ENCODE measurements around the gene TTC22.

TTC22 gene

DNA sequence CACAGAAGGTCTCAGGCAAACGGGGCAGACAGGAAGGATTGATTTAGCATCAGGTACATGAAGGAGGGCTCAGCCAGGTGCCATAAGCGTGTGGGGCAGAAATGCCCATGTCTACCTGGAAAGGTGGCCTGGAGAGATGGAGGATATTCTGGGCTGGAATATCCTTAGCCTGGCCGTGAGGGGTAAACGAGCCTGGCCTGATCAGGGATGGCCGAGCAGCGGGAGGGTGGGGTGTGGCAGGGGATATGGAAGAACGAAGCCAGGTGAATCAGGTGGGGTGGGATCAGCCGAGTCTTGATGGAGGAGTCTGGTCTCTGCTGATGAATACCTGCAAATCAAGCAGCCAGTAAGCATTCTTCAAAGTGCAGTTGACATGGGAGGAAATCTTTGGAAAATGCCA is 35.5 kb upstream of the TTC22 start:
- no peak for TF ChIP-seq EZH2 (IDR thresholded peaks at IDR 0.05; ENCODE audit: borderline replicate concordance, low read length)
- TF ChIP-seq, protein P1, sequence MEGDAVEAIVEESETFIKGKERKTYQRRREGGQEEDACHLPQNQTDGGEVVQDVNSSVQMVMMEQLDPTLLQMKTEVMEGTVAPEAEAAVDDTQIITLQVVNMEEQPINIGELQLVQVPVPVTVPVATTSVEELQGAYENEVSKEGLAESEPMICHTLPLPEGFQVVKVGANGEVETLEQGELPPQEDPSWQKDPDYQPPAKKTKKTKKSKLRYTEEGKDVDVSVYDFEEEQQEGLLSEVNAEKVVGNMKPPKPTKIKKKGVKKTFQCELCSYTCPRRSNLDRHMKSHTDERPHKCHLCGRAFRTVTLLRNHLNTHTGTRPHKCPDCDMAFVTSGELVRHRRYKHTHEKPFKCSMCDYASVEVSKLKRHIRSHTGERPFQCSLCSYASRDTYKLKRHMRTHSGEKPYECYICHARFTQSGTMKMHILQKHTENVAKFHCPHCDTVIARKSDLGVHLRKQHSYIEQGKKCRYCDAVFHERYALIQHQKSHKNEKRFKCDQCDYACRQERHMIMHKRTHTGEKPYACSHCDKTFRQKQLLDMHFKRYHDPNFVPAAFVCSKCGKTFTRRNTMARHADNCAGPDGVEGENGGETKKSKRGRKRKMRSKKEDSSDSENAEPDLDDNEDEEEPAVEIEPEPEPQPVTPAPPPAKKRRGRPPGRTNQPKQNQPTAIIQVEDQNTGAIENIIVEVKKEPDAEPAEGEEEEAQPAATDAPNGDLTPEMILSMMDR (IDR thresholded peaks at IDR 0.05; ENCODE audit: low read length): no peak
- no peak overlapping the region for H2AFZ ChIP-seq (ENCODE audit: low read length)
- H3K4me1 ChIP-seq (ENCODE audit: insufficient read depth, low read length, severe bottlenecking): no peaks in the 10 kb centered on the region
- H3K9me3 ChIP-seq (ENCODE audit: low read length): no peaks in the 10 kb centered on the region
- no peak overlapping the region for H3K27ac ChIP-seq (ENCODE audit: low read depth, low read length, poor library complexity, severe bottlenecking)
- H3K4me3 ChIP-seq (ENCODE audit: low read depth, low read length, poor library complexity, severe bottlenecking): no peak overlapping the region
- H3K27me3 ChIP-seq (ENCODE audit: insufficient read depth, low read length): peaks cover 5% of the 10 kb centered on the region; the same call in 1 of the 2 replicates
- no peaks in the 10 kb centered on the region for H3K79me2 ChIP-seq (ENCODE audit: insufficient read depth, low read length)
- no peaks in the 10 kb centered on the region for H3K36me3 ChIP-seq (ENCODE audit: insufficient read depth, low read length)
- H3K4me2 ChIP-seq (ENCODE audit: low read length): no peak overlapping the region
- no peak overlapping the region for H3K9ac ChIP-seq (ENCODE audit: low read length)
- no peaks in the 10 kb centered on the region for H3F3A ChIP-seq (ENCODE audit: insufficient read depth, low read length)
- H4K20me1 ChIP-seq (ENCODE audit: insufficient read depth, low read length): no peaks in the 10 kb centered on the region
- H3K9me2 ChIP-seq (ENCODE audit: low read depth, low read length): no peaks in the 10 kb centered on the region

DNA sequence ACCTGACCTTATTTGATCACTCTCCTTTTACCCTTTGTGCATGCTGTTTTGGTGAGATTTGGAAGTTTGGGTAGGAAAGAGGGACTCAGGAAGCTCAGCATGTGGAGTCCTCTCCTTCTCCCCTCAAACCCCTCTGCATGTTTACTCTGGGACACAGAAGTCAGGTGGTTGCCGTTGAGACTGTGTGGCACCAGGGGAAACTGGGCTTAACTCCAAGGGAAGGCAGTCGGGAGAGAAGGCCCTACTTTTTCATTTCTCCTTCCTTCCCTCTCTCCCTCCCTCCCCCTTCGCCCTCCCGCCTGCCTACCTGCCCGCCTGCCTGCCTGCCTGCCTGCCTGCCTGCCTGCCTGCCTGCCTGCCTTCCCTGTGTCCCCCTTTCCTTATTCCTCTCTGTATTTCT is 34.8 kb upstream of the TTC22 start:
- no peaks in the 10 kb centered on the region for H3K9me2 ChIP-seq (ENCODE audit: low read depth, low read length)
- no peak overlapping the region for H2AFZ ChIP-seq (ENCODE audit: low read length)
- H3K9ac ChIP-seq (ENCODE audit: low read length): no peak overlapping the region
- TF ChIP-seq, protein P1 (IDR thresholded peaks at IDR 0.05; ENCODE audit: low read length): no peak
- TF ChIP-seq EZH2 (IDR thresholded peaks at IDR 0.05; ENCODE audit: borderline replicate concordance, low read length): no peak
- no peaks in the 10 kb centered on the region for H3K4me1 ChIP-seq (ENCODE audit: insufficient read depth, low read length, severe bottlenecking)
- no peak overlapping the region for H3K27ac ChIP-seq (ENCODE audit: low read depth, low read length, poor library complexity, severe bottlenecking)
- H3K4me3 ChIP-seq (ENCODE audit: low read depth, low read length, poor library complexity, severe bottlenecking): no peak overlapping the region
- H3F3A ChIP-seq (ENCODE audit: insufficient read depth, low read length): no peaks in the 10 kb centered on the region
- no peaks in the 10 kb centered on the region for H3K9me3 ChIP-seq (ENCODE audit: low read length)
- no peak overlapping the region for H3K4me2 ChIP-seq (ENCODE audit: low read length)
- H3K79me2 ChIP-seq (ENCODE audit: insufficient read depth, low read length): no peaks in the 10 kb centered on the region
- H4K20me1 ChIP-seq (ENCODE audit: insufficient read depth, low read length): no peaks in the 10 kb centered on the region
- H3K36me3 ChIP-seq (ENCODE audit: insufficient read depth, low read length): no peaks in the 10 kb centered on the region
- H3K27me3 ChIP-seq (ENCODE audit: insufficient read depth, low read length): peaks cover 5% of the 10 kb centered on the region; the same call in 1 of the 2 replicates

DNA sequence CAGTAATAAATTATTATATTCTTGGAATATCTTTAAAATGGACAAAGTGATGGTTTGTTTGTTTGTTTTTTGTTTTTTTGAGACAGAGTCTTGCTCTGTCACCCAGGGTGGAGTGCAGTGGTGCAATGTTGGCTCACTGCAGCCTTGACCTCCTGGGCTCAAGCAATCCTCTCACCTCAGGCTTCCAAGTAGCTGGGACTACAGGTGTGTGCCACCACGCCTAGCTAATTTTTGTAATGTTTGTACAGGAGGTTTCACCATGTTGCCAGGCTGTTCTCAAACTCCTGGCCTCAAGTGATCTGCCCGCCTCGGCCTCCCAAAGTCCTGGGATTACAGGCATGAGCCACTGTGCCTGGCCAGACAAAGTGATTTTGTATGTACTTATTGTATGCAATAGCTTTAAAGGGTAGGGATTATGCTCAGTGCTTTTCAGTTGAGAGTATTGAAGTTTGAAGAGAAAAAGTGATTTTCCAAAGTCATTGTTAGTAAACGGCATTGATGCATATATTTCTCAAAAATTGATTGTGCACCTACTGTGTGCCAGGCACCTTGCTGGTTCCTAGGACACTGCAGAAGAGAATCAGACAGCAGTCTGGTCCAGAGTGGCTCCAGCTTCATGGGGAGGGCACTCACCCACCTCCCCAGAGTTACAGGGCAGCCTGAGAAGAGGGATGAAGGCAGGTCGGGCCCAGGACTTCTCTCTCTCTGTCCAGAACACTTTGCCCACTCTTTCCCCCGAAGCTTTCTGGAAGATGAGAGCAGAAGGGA is 34.2 kb upstream of the TTC22 start:
- no peaks in the 10 kb centered on the region for H3K9me2 ChIP-seq (ENCODE audit: low read depth, low read length)
- H3F3A ChIP-seq (ENCODE audit: insufficient read depth, low read length): no peaks in the 10 kb centered on the region
- no peak overlapping the region for H3K27ac ChIP-seq (ENCODE audit: low read depth, low read length, poor library complexity, severe bottlenecking)
- H4K20me1 ChIP-seq (ENCODE audit: insufficient read depth, low read length): no peaks in the 10 kb centered on the region
- H3K79me2 ChIP-seq (ENCODE audit: insufficient read depth, low read length): no peaks in the 10 kb centered on the region
- TF ChIP-seq, protein P1 (IDR thresholded peaks at IDR 0.05; ENCODE audit: low read length): no peak
- no peak overlapping the region for H3K4me2 ChIP-seq (ENCODE audit: low read length)
- H3K4me3 ChIP-seq (ENCODE audit: low read depth, low read length, poor library complexity, severe bottlenecking): no peak overlapping the region
- no peak overlapping the region for H3K9ac ChIP-seq (ENCODE audit: low read length)
- no peaks in the 10 kb centered on the region for H3K9me3 ChIP-seq (ENCODE audit: low read length)
- no peak overlapping the region for H2AFZ ChIP-seq (ENCODE audit: low read length)
- H3K4me1 ChIP-seq (ENCODE audit: insufficient read depth, low read length, severe bottlenecking): no peaks in the 10 kb centered on the region
- H3K27me3 ChIP-seq (ENCODE audit: insufficient read depth, low read length): peaks cover 11% of the 10 kb centered on the region; the same call in 1 of the 2 replicates
- H3K36me3 ChIP-seq (ENCODE audit: insufficient read depth, low read length): no peaks in the 10 kb centered on the region
